OCI-LY3 (cell line): ENCODE measurements around the gene CYP4F11.
"Not testable (repeated sequence)": the region's sequence is repeated elsewhere in the genome, so short reads cannot be mapped to it uniquely, and the experiment has no call there.

Experiments
- H2AFZ ChIP-seq: fragments of 200-600, 300-600 bp; shearing (Covaris generic); 2 replicates; pipeline ENCODE4 v1.6.0; 2014; ENCODE audit warnings: antibody characterized with exemption, low read depth, low read length
- H3K27ac ChIP-seq: fragments of 200-600, 300-600 bp; sonication (generic); 2 replicates; pipeline ENCODE4 v1.5.1; 2014; ENCODE audit warnings: mild to moderate bottlenecking, low read length, moderate library complexity, mixed read lengths
- H3K27me3 ChIP-seq: fragments of 200-600, 300-600 bp; sonication (generic); 2 replicates; pipeline ENCODE4 v1.6.1; 2014; ENCODE audit warnings: low read depth, low read length, mixed read lengths
- H3K36me3 ChIP-seq: fragments of 200-600, 300-600 bp; sonication (generic); replicated peaks from 2 replicates; pipeline ENCODE3; 2014; ENCODE audit warnings: low read depth, low read length, mixed read lengths
- H3K4me1 ChIP-seq: fragments of 300-600, 200-600 bp; sonication (generic); 2 replicates; pipeline ENCODE4 v1.6.1; 2014; ENCODE audit warnings: low read length, mixed read lengths
- H3K4me2 ChIP-seq: fragments of 200-600, 300-600 bp; sonication (generic); 2 replicates; pipeline ENCODE4 v1.6.1; 2014; ENCODE audit warnings: low read length, mixed read lengths
- H3K4me3 ChIP-seq: fragments of 300-600, 200-600 bp; sonication (generic); 2 replicates; pipeline ENCODE4 v1.5.1; 2014; ENCODE audit warnings: antibody characterized with exemption, mild to moderate bottlenecking, low read length, moderate library complexity
- H3K79me2 ChIP-seq: fragments of 300-600, 200-600 bp; shearing (Covaris generic); 2 replicates; pipeline ENCODE4 v1.6.1; 2014; ENCODE audit warnings: mild to moderate bottlenecking, low read length, mixed read lengths
- H3K9ac ChIP-seq: fragments of 300-600, 200-600 bp; shearing (Covaris generic); 2 replicates; pipeline ENCODE4 v1.6.0; 2014; ENCODE audit warnings: mild to moderate bottlenecking, low read length, moderate library complexity
- H3K9me3 ChIP-seq: fragments of 200-600, 300-600 bp; shearing (Covaris generic); 2 replicates; pipeline ENCODE4 v1.6.1; 2014; ENCODE audit warnings: low read length, mixed read lengths; ENCODE audit not compliant: insufficient read depth
- H4K20me1 ChIP-seq: fragments of 200-600, 300-600 bp; sonication (generic); 2 replicates; pipeline ENCODE4 v1.6.1; 2016; ENCODE audit warnings: low read length, mixed read lengths; ENCODE audit not compliant: insufficient read depth
- CTCF ChIP-seq: fragments of 200-600, 300-600 bp; sonication (generic); IDR thresholded peaks from 2 replicates; pipeline ENCODE4 v1.5.1; 2014; ENCODE audit warnings: antibody characterized with exemption, low read length, low read depth
- EZH2phosphoT487 ChIP-seq: fragments of 200-600 bp; shearing (Covaris generic); IDR thresholded peaks from 2 replicates; pipeline ENCODE4 v1.6.1; 2018; ENCODE audit warnings: antibody characterized with exemption, mixed run types, low read depth

Gene CYP4F11

GRCh38 chr19:15885167-15885566 lies 49.2 kb downstream of the CYP4F11 start:
- Histone ChIP-seq H3K9me3 (no peaks in the 10 kb centered on the region), H3K4me1 (no peaks in the 10 kb centered on the region), H4K20me1 (no peaks in the 10 kb centered on the region), H3K9ac (no peak overlapping the region), H3K4me2 (no peak overlapping the region), H3K79me2 (no peaks in the 10 kb centered on the region), H2AFZ (no peak overlapping the region), H3K4me3 (no peak overlapping the region), H3K27me3 (peaks cover 11% of the 10 kb centered on the region), H3K27ac (no peak overlapping the region), H3K36me3 (no peaks in the 10 kb centered on the region)
- TF ChIP-seq CTCF, result no peak
- TF ChIP-seq EZH2phosphoT487, result no peak

- H3K9ac ChIP-seq, H3K4me3 ChIP-seq, H3K36me3 ChIP-seq, H3K4me1 ChIP-seq, H3K9me3 ChIP-seq, H3K27ac ChIP-seq, H3K79me2 ChIP-seq, H4K20me1 ChIP-seq, H3K4me2 ChIP-seq, H2AFZ ChIP-seq: not testable (repeated sequence)
- H3K27me3 ChIP-seq, result peaks cover 11% of the 10 kb centered on the region
These were observed 51.0 kb downstream of the CYP4F11 start for GRCh38 chr19:15883329-15883728.

DNA sequence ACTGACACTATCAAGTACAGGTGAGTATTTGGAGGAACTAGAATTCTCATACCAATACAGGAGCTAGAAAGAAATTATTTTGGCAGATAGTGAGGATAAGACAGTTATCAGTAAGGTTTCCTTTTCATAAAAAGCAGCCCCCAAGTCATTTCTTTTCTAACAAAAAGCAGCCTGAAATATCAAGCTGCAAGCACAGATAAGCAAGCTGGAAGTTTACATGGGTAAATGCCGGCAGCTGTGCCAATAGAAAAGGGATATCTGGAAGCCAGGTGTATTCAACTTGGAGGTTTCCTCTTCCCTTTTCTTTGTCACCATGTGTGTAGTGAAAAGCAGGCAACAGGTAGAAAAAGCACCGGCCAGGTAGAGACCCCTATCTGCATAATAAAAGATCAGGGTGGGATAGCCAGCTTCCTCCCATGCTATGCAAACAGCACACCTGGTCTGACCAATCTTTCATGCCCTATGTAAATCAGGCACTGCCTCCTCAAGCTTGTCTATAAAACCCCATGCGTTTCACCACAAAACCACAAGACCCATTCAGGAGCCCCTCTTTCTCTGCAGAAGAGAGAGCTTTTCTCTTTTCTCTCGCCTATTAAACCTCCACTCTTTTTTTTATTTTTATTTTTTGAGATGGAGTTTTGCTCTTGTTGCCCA lies 59.4 kb downstream of the CYP4F11 start:
- H4K20me1 ChIP-seq, result no peaks in the 10 kb centered on the region
- no peaks in the 10 kb centered on the region for H3K9me3 ChIP-seq
- H2AFZ ChIP-seq, result no peak overlapping the region
- H3K27me3 ChIP-seq, result no peaks in the 10 kb centered on the region
- H3K27ac ChIP-seq, result no peak overlapping the region
- H3K4me3 ChIP-seq, result no peak overlapping the region
- no peak for TF ChIP-seq CTCF
- TF ChIP-seq EZH2phosphoT487, result no peak
- no peak overlapping the region for H3K9ac ChIP-seq
- H3K36me3 ChIP-seq, result no peaks in the 10 kb centered on the region
- H3K4me2 ChIP-seq, result no peak overlapping the region
- H3K4me1 ChIP-seq, result no peaks in the 10 kb centered on the region
- no peaks in the 10 kb centered on the region for H3K79me2 ChIP-seq

- H3K27ac ChIP-seq, H3K4me3 ChIP-seq, H3K27me3 ChIP-seq, H3K4me1 ChIP-seq, H3K79me2 ChIP-seq, H3K36me3 ChIP-seq, H4K20me1 ChIP-seq, H3K9ac ChIP-seq, H3K4me2 ChIP-seq, H2AFZ ChIP-seq, H3K9me3 ChIP-seq: not testable (repeated sequence)
These were observed 60.6 kb downstream of the CYP4F11 start for GRCh38 chr19:15873771-15874170.

DNA sequence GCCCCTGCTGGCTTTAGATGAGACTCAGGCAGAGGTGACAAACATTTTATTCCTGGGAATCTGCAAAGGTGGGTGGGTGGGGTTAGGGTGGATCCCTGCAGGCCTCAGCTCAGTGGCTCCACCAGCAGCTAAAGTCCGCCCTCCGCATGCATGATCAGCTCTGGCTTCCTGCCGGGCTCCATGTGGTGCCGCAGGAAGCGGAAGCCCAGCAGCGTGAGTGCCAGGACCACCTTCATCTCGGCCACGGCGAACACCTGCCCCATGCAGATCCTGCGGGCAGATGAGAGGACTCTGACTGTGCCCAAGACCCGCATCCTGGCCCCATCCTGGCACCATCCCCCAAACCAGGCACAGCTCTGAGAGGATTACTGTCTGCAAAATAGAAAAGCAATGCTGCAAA lies 62.8 kb downstream of the CYP4F11 start:
- H3K9ac ChIP-seq, result no peak overlapping the region
- no peaks in the 10 kb centered on the region for H3K4me1 ChIP-seq
- no peak overlapping the region for H2AFZ ChIP-seq
- TF ChIP-seq CTCF (no peak), EZH2phosphoT487 (no peak)
- H3K4me3 ChIP-seq, result no peak overlapping the region
- H3K4me2 ChIP-seq, result no peak overlapping the region
- no peaks in the 10 kb centered on the region for H3K27me3 ChIP-seq
- no peaks in the 10 kb centered on the region for H3K36me3 ChIP-seq
- no peaks in the 10 kb centered on the region for H4K20me1 ChIP-seq
- H3K9me3 ChIP-seq, result no peaks in the 10 kb centered on the region
- H3K27ac ChIP-seq, result no peak overlapping the region
- H3K79me2 ChIP-seq, result no peaks in the 10 kb centered on the region
